Kidney (tissue), 14 donors: ENCODE measurements around the gene PRRC2A. TPM values are rescaled to one million over a fixed set of nuclear protein-coding genes. Genes with fewer than 3 reads are reported as not detected.
"Not testable (repeated sequence)": the region's sequence is repeated elsewhere in the genome, so short reads cannot be mapped to it uniquely, and the experiment has no call there.

Experiments
- DNase-seq, 5 donors: peaks; one replicate each; pipeline ENCODE4 v3.0.0-alpha.2; 2013 to 2020
- FAIRE-seq: peaks from 2 replicates; lab custom pipeline; 2012; peaks lifted over from hg19 to GRCh38; lab: Jason Lieb, UNC
- H3K27ac ChIP-seq, 2 donors: one replicate each; pipeline ENCODE4 v1.7.0; 2013; ENCODE audit warnings: low read depth in 2 of 2, low read length in 2 of 2, inconsistent platforms in 1 of 2
- H3K27me3 ChIP-seq: one replicate; pipeline ENCODE4 v1.7.1; 2013; ENCODE audit warnings: low read length, inconsistent platforms; ENCODE audit not compliant: control insufficient read depth, insufficient read depth
- H3K36me3 ChIP-seq, 3 donors: one replicate each; pipeline versions ENCODE4 v1.7.0 to v1.7.1; 2013; ENCODE audit warnings: low read length in 3 of 3, control low read depth in 1 of 3, inconsistent platforms in 1 of 3; ENCODE audit not compliant: insufficient read depth in 3 of 3, control insufficient read depth in 2 of 3
- H3K4me1 ChIP-seq, 3 donors: one replicate each; pipeline versions ENCODE4 v1.7.0 to v1.7.1; 2013; ENCODE audit warnings: low read length in 3 of 3, inconsistent platforms in 1 of 3, low read depth in 1 of 3; ENCODE audit not compliant: control insufficient read depth in 2 of 3, insufficient read depth in 2 of 3
- H3K4me3 ChIP-seq, 3 donors: one replicate each; pipeline versions ENCODE4 v1.7.0 to v1.8.1; 2013; ENCODE audit warnings: low read length in 3 of 3, control low read depth in 1 of 3, inconsistent platforms in 1 of 3
- H3K9ac ChIP-seq, 3 donors: one replicate each; pipeline versions ENCODE4 v1.7.0 to v1.7.1; 2013; ENCODE audit warnings: low read length in 3 of 3, control low read depth in 1 of 3, inconsistent platforms in 1 of 3
- H3K9me3 ChIP-seq, 3 donors: one replicate each; pipeline versions ENCODE4 v1.7.0 to v1.7.1; 2013; ENCODE audit warnings: low read length in 3 of 3, control low read depth in 1 of 3, inconsistent platforms in 1 of 3; ENCODE audit not compliant: control insufficient read depth in 2 of 3, insufficient read depth in 1 of 3
- CTCF ChIP-seq: IDR thresholded peaks from 3 replicates; pipeline ENCODE4 v1.5.1; 2012; ENCODE audit warnings: mild to moderate bottlenecking, moderate library complexity, borderline replicate concordance; ENCODE audit not compliant: insufficient read depth; ENCODE audit errors: extremely low read depth
- intact Hi-C: fragments of 100-400 bp; cut with DNase I; formaldehyde crosslinking; loops from one replicate; pipeline ENCODE4 v1.11.1; 2022
- polyA plus RNA-seq: library from polyadenylated mRNA; stranded (reverse); fragments of 350-450 nt; fragmentation: Illumina TruSeq; extraction: RNeasy Lipid Tissue Mini Kit (QIAGEN cat#74804); gene quantifications from one replicate; pipeline ENCODE4 v1.2.3, GENCODE V29; 2014; ENCODE audit warnings: low read depth, low replicate concordance; ENCODE audit not compliant: insufficient read depth
- total RNA-seq: library from RNA; stranded (reverse); fragmentation: NEBNext Ultra II Directional; extraction: Animal tissue kit (Norgen Biotek cat#: 25700); gene quantifications from one replicate; pipeline ENCODE4 v1.2.1, GENCODE V29; 2021
- donor health status: control.
- donor health status: control.
- donor health status: control.
- donor health status: control.
- donor health status: control.
- donor health status: DM: yes; HTN: yes; CAD: no.
- donor health status: Normal renal cell carcinoma (clear cell type).

PRRC2A gene
- total and polyA plus RNA-seq, 2 donors from 2014 or later = 84.6 to 159 TPM

- H3K4me1 ChIP-seq = peaks cover 0 to 5% (median 0%) of the 10 kb centered on the region in 3 donors
- no peaks in the 10 kb centered on the region for H3K9me3 ChIP-seq
- H3K27me3 ChIP-seq = no peaks in the 10 kb centered on the region
- H3K9ac ChIP-seq = no peak overlapping the region
- no peak overlapping the region for H3K4me3 ChIP-seq
- FAIRE-seq (no peak), DNase-seq (no peak)
- H3K27ac ChIP-seq = no peak overlapping the region
- no peak for TF ChIP-seq CTCF
- no peaks in the 10 kb centered on the region for H3K36me3 ChIP-seq
- intact Hi-C loops = no loop called here
These were observed 33.8 kb upstream of the PRRC2A start for GRCh38 chr6:31586599-31587281.

- Histone ChIP-seq H3K27me3 (no peaks in the 10 kb centered on the region), H3K9me3 (no peaks in the 10 kb centered on the region), H3K27ac (no peak overlapping the region), H3K9ac (no peak overlapping the region), H3K36me3 (no peaks in the 10 kb centered on the region), H3K4me3 (no peak overlapping the region), H3K4me1 (peaks cover 0 to 3% (median 0%) of the 10 kb centered on the region in 3 donors)
- TF ChIP-seq CTCF = no peak
- no peak for DNase-seq
- intact Hi-C loops = no loop called here
- no peak for FAIRE-seq
These were observed 32.4 kb upstream of the PRRC2A start for GRCh38 chr6:31587791-31588777.

GRCh38 chr6:31588871-31589650 is 31.5 kb upstream of the PRRC2A start:
- intact Hi-C loops = no loop called here
- FAIRE-seq (no peak), DNase-seq (no peak)
- Histone ChIP-seq H3K27ac (no peak overlapping the region), H3K4me1 (peaks cover 0 to 3% (median 0%) of the 10 kb centered on the region in 3 donors), H3K4me3 (no peak overlapping the region), H3K27me3 (no peaks in the 10 kb centered on the region), H3K36me3 (no peaks in the 10 kb centered on the region), H3K9me3 (no peaks in the 10 kb centered on the region), H3K9ac (no peak overlapping the region)
- TF ChIP-seq CTCF = no peak

GRCh38 chr6:31590691-31591090 is 29.8 kb upstream of the PRRC2A start:
- H3K36me3 ChIP-seq, intact Hi-C loops, H3K4me1 ChIP-seq, H3K4me3 ChIP-seq, DNase-seq, H3K27me3 ChIP-seq, H3K9me3 ChIP-seq, H3K9ac ChIP-seq, FAIRE-seq, H3K27ac ChIP-seq: not testable (repeated sequence)
